Right lobe of liver (tissue), 6 donors: ENCODE results near the gene ZBTB21. TPM values are rescaled to one million over a fixed set of nuclear protein-coding genes. Genes with fewer than 3 reads are reported as not detected.

Source experiments
- ATAC-seq, 4 donors: fragments of 200-7000 bp; cut with Tn5 transposase; one replicate each; pipeline ENCODE4 v1.9.1; 2020; ENCODE audit warnings: mild to moderate bottlenecking in 4 of 4, moderate library complexity in 4 of 4
- DNase-seq, 3 donors: peaks; one replicate each; pipeline ENCODE4 v3.0.0-alpha.2; 2020
- H3K27ac ChIP-seq, 3 donors: fragments of 200-600 bp; one replicate each; pipeline ENCODE4 v1.8.0; 2022
- H3K27me3 ChIP-seq, 2 donors: fragments of 200-600 bp; one replicate each; pipeline ENCODE4 v1.8.0; 2022
- H3K36me3 ChIP-seq, 4 donors: fragments of 200-600 bp; sonication (generic) in 1 of 4; one replicate each; pipeline versions ENCODE4 v1.5.1 to v1.8.0; 2017 to 2022; ENCODE audit warnings: control low read depth in 1 of 4
- H3K4me1 ChIP-seq, 4 donors: fragments of 200-600 bp; sonication (generic) in 1 of 4; one replicate each; pipeline versions ENCODE4 v1.5.1 to v1.8.0; 2017 to 2022; ENCODE audit warnings: control low read depth in 1 of 4
- H3K4me3 ChIP-seq, 3 donors: fragments of 200-600 bp; one replicate each; pipeline ENCODE4 v1.8.0; 2022
- H3K9me3 ChIP-seq, 4 donors: fragments of 200-600 bp; sonication (generic) in 1 of 4; one replicate each; pipeline versions ENCODE4 v1.5.1 to v1.8.0; 2017 to 2022; ENCODE audit warnings: control low read depth in 1 of 4
- POLR2A ChIP-seq: fragments of 450-650 bp; IDR thresholded peaks from one replicate; pipeline ENCODE4 v1.6.1; 2017; ENCODE audit warnings: antibody characterized with exemption, mild to moderate bottlenecking
- WGBS: methylation state at CpG from one replicate; pipeline ENCODE4 v1.1.6; 2018; ENCODE audit warnings: low coverage, low lambda C conversion rate; ENCODE audit not compliant: insufficient coverage; ENCODE audit errors: missing lambda C conversion rate; 5-methylcytosine and 5-hydroxymethylcytosine counted together
- intact Hi-C, 2 donors: fragments of 100-400 bp; cut with DNase I; formaldehyde crosslinking; loops; one replicate each; pipeline versions ENCODE4 v1.11.2 to v1.14.1; 2022
- total RNA-seq, 6 experiments: library from RNA; depleted of rRNA in 2 of 6; stranded (reverse); fragments of >200 nt in 2 of 6; fragmentation: NEBNext Ultra II Directional in 3 of 6; extraction: Animal tissue kit (Norgen Biotek cat#: 25700) in 3 of 6; gene quantifications; one replicate each; pipeline versions ENCODE4 v1.1.0 to v1.2.4, GENCODE V29; 2016 to 2023
- TF ChIP-seq, protein P1 (sequence below), 4 donors: fragments of 200-600 bp in 3 of 4; fragments of 450-650 bp in 1 of 4; IDR thresholded peaks; one replicate each; pipeline versions ENCODE4 v1.5.1 to v1.8.0; 2016 to 2022; ENCODE audit warnings: antibody characterized with exemption in 4 of 4, mild to moderate bottlenecking in 2 of 4
- donor health status: DM: no; HTN: yes; CAD: no.
- donor health status: DM: no; HTN: no; CAD: no.
- donor health status: DM: no; HTN: no; CAD: no.
- donor health status: DM: no; HTN: yes; CAD: no.
- donor health status: DM: no; HTN: yes; CAD: no.

Gene ZBTB21
- total RNA-seq, 6 experiments from 2014 or later, result 3.0 to 28.5 (median 11.2) TPM

- no peak overlapping the region for H3K4me3 ChIP-seq
- ATAC-seq (no peak), DNase-seq (no peak)
- WGBS, result 73% methylated on average over 4 of the region's 16 CpGs
- H3K27ac ChIP-seq, result no peak overlapping the region
- no peaks in the 10 kb centered on the region for H3K36me3 ChIP-seq
- H3K27me3 ChIP-seq, result no peaks in the 10 kb centered on the region
- no peaks in the 10 kb centered on the region for H3K4me1 ChIP-seq
- TF ChIP-seq POLR2A, result no peak
- intact Hi-C loops, result no loop called here
- H3K9me3 ChIP-seq, result no peaks in the 10 kb centered on the region
Measured at GRCh38 chr21:41958886-41959563, 51.1 kb downstream of the ZBTB21 start.

- Histone ChIP-seq H3K9me3 (no peaks in the 10 kb centered on the region), H3K36me3 (no peaks in the 10 kb centered on the region), H3K27me3 (no peaks in the 10 kb centered on the region), H3K4me3 (no peak overlapping the region), H3K27ac (peak overlapping the region in 1 of 3 donors; percentile 7), H3K4me1 (peaks cover 0 to under 1% (median 0%) of the 10 kb centered on the region in 4 donors)
- DNase-seq, result peak in 2 of 3 donors; percentile 67 to 76
- intact Hi-C loops, result no loop called here
- peak; percentile 58 to 77 (median 63) for ATAC-seq
- WGBS, result 45% methylated on average over 10 of the region's 24 CpGs
- TF ChIP-seq, protein P1, sequence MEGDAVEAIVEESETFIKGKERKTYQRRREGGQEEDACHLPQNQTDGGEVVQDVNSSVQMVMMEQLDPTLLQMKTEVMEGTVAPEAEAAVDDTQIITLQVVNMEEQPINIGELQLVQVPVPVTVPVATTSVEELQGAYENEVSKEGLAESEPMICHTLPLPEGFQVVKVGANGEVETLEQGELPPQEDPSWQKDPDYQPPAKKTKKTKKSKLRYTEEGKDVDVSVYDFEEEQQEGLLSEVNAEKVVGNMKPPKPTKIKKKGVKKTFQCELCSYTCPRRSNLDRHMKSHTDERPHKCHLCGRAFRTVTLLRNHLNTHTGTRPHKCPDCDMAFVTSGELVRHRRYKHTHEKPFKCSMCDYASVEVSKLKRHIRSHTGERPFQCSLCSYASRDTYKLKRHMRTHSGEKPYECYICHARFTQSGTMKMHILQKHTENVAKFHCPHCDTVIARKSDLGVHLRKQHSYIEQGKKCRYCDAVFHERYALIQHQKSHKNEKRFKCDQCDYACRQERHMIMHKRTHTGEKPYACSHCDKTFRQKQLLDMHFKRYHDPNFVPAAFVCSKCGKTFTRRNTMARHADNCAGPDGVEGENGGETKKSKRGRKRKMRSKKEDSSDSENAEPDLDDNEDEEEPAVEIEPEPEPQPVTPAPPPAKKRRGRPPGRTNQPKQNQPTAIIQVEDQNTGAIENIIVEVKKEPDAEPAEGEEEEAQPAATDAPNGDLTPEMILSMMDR (IDR thresholded peaks at IDR 0.05), result peak; percentile 34 to 46 (median 36)
- no peak for TF ChIP-seq POLR2A
Measured at GRCh38 chr21:41957991-41958766, 52.0 kb downstream of the ZBTB21 start.

DNA sequence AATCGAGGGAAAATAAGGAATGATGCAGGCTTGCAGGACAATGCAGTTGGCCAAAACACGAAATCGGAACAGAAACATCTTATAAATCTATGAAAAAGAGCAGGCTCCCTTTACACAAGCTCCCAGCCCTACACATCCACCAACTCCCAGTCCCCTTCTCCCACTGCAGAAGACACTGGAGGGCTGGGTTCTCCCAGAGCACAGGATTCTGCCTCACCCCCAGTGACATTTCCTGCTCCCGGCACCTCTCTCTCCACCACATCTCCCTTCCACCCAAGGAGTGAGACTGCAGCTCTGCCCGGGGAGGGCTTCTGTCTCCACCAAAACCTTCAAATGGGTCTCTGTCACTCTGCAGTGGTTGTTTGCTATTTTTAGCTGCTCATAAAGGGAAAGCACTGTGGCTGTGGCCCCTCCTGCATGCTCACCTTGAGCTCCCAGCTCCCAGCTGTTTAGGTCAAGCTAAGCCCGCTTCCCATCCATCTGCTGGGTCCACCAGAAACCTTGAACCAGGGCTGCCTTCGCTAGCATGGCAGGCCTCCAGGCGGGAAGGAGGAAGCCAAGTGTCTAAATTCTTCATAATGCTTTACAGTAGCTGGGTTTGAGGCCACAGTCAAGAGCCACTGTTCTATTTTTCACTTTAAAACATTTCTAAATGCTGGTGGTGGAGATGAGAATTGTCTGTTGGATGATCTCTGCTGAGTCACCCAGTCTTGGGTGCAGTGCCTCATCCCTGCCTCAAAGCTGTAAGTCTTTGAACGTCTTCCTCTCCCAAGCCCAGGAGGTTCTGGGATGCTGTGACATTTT is 53.0 kb downstream of the ZBTB21 start:
- intact Hi-C loops, result no loop called here
- Histone ChIP-seq H3K36me3 (no peaks in the 10 kb centered on the region), H3K27me3 (no peaks in the 10 kb centered on the region), H3K4me3 (no peak overlapping the region), H3K9me3 (no peaks in the 10 kb centered on the region), H3K4me1 (peaks cover 0 to 8% (median 0%) of the 10 kb centered on the region in 4 donors), H3K27ac (peak overlapping the region in 1 of 3 donors; percentile 9)
- TF ChIP-seq, protein P1 (IDR thresholded peaks at IDR 0.05), result no peak
- TF ChIP-seq POLR2A, result no peak
- ATAC-seq (no peak), DNase-seq (no peak)
- WGBS, result 67% methylated on average over 6 of the region's 9 CpGs

DNA sequence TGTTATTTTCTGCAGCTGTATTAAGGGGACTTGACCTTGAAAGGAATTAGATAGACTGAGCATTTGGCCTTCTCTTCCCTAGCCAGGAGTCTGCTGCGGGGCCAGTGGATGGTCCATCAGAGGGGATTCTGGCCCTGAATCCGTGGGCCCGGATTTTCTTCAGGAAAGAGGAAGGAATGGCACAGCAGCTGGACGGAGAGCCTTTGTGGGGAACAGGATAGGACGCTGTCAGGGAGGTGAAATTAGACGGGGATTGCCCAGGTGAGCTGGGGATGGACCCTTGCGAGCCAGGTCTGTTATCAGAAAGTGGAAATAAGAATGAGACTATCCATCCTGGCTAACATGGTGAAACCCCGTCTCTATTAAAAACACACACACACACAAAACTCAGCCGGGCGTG is 54.6 kb downstream of the ZBTB21 start:
- 95% methylated on average over 10 of the region's 10 CpGs for WGBS
- Histone ChIP-seq H3K27ac (no peak overlapping the region), H3K36me3 (no peaks in the 10 kb centered on the region), H3K9me3 (no peaks in the 10 kb centered on the region), H3K4me3 (no peak overlapping the region), H3K27me3 (no peaks in the 10 kb centered on the region), H3K4me1 (peaks cover 0 to 8% (median 0%) of the 10 kb centered on the region in 4 donors)
- DNase-seq (no peak), ATAC-seq (no peak)
- TF ChIP-seq POLR2A, result no peak
- TF ChIP-seq, protein P1 (IDR thresholded peaks at IDR 0.05), result no peak
- intact Hi-C loops, result no loop called here
